Measurements from ENCODE around the gene RNF220.
"Not testable (repeated sequence)": the region's sequence is repeated elsewhere in the genome, so short reads cannot be mapped to it uniquely, and the experiment has no call there.

The RNF220 gene

GRCh38 chr1:44553127-44553758 lies 148.2 kb downstream of the RNF220 start:
- peak; percentile 3 for DNase-seq (ENCODE audit: low read depth)
- no peak for TF ChIP-seq CTCF (conservative IDR thresholded peaks at IDR 0.05; ENCODE audit: low read depth, low read length)
- no peak overlapping the region for H3K4me3 ChIP-seq (ENCODE audit: low read depth, low read length)

GRCh38 chr1:44553771-44554170 lies 148.7 kb downstream of the RNF220 start:
- no peak overlapping the region for H3K4me3 ChIP-seq (ENCODE audit: low read depth, low read length)
- DNase-seq (ENCODE audit: low read depth), result peak; percentile 19
- no peak for TF ChIP-seq CTCF (conservative IDR thresholded peaks at IDR 0.05; ENCODE audit: low read depth, low read length)

GRCh38 chr1:44554706-44555105 lies 149.7 kb downstream of the RNF220 start:
- no peak for DNase-seq (ENCODE audit: low read depth)
- no peak for TF ChIP-seq CTCF (conservative IDR thresholded peaks at IDR 0.05; ENCODE audit: low read depth, low read length)
- H3K4me3 ChIP-seq (ENCODE audit: low read depth, low read length), result no peak overlapping the region

- TF ChIP-seq CTCF (conservative IDR thresholded peaks at IDR 0.05; ENCODE audit: low read depth, low read length), result no peak
- DNase-seq (ENCODE audit: low read depth), result peak; percentile 17
- H3K4me3 ChIP-seq (ENCODE audit: low read depth, low read length), result no peak overlapping the region
These were observed 152.7 kb downstream of the RNF220 start for GRCh38 chr1:44557778-44558177.

GRCh38 chr1:44558883-44559282 lies 153.8 kb downstream of the RNF220 start:
- no peak overlapping the region for H3K4me3 ChIP-seq (ENCODE audit: low read depth, low read length)
- no peak for TF ChIP-seq CTCF (conservative IDR thresholded peaks at IDR 0.05; ENCODE audit: low read depth, low read length)
- DNase-seq (ENCODE audit: low read depth), result no peak

- H3K4me3 ChIP-seq (ENCODE audit: low read depth, low read length), result no peak overlapping the region
- no peak for TF ChIP-seq CTCF (conservative IDR thresholded peaks at IDR 0.05; ENCODE audit: low read depth, low read length)
- DNase-seq (ENCODE audit: low read depth), result no peak
These were observed 154.3 kb downstream of the RNF220 start for GRCh38 chr1:44559330-44559729.

- no peak for TF ChIP-seq CTCF (conservative IDR thresholded peaks at IDR 0.05; ENCODE audit: low read depth, low read length)
- DNase-seq (ENCODE audit: low read depth), result no peak
- no peak overlapping the region for H3K4me3 ChIP-seq (ENCODE audit: low read depth, low read length)
These were observed 154.9 kb downstream of the RNF220 start for GRCh38 chr1:44559913-44560312.

- not testable (repeated sequence) for H3K4me3 ChIP-seq (ENCODE audit: low read depth, low read length); DNase-seq (ENCODE audit: low read depth)
These were observed 155.6 kb downstream of the RNF220 start for GRCh38 chr1:44560696-44561095.

All from choroid plexus epithelial cell (primary cell).